CD8-positive, alpha-beta memory T cell (primary cell): ENCODE results near the gene SAMD11. TPM values are rescaled to one million over a fixed set of nuclear protein-coding genes. Genes with fewer than 3 reads are reported as not detected.
A peak's percentile ranks its signal among the peaks of the same experiment; 100 is the strongest.

ENCODE experiments used
- CTCF ChIA-PET: fragments of 350-600 bp; sonication (Branson Sonifier 250); formaldehyde crosslinking; loops from one replicate; lab custom pipeline; 2021; ENCODE audit warnings: antibody characterized with exemption; lab: Charles Lee
- POLR2A ChIA-PET: fragments of 350-600 bp; sonication (Branson Sonifier 250); formaldehyde crosslinking; loops from one replicate; lab custom pipeline; 2021; ENCODE audit warnings: antibody characterized with exemption; lab: Charles Lee
- DNase-seq, 5 donors: peaks; one replicate each; pipeline versions ENCODE4 v3.0.0 to v3.0.0-alpha.2; 2020 to 2022; ENCODE audit warnings: mixed read lengths in 1 of 5
- H3K27ac ChIP-seq: one replicate; pipeline ENCODE4 v1.7.0; 2013; ENCODE audit warnings: low read depth, mild to moderate bottlenecking, low read length, moderate library complexity
- H3K27me3 ChIP-seq: 2 replicates; pipeline ENCODE4 v1.7.0; 2013; ENCODE audit warnings: low read length, mild to moderate bottlenecking; ENCODE audit not compliant: insufficient read depth, poor library complexity, severe bottlenecking
- H3K36me3 ChIP-seq: 2 replicates; pipeline ENCODE4 v1.7.0; 2013; ENCODE audit warnings: mild to moderate bottlenecking, low read length, moderate library complexity; ENCODE audit not compliant: insufficient read depth
- H3K4me1 ChIP-seq: 2 replicates; pipeline ENCODE4 v1.7.0; 2013; ENCODE audit warnings: mild to moderate bottlenecking, low read length, moderate library complexity; ENCODE audit not compliant: insufficient read depth
- H3K4me3 ChIP-seq: 2 replicates; pipeline ENCODE4 v1.7.0; 2013; ENCODE audit warnings: mild to moderate bottlenecking, low read length
- H3K9me3 ChIP-seq: 2 replicates; pipeline ENCODE4 v1.7.0; 2013; ENCODE audit warnings: mild to moderate bottlenecking, low read length
- H3K27ac Mint-ChIP-seq, 8 donors: one replicate each; pipeline ENCODE4 v1.8.0; 2020 to 2021; ENCODE audit warnings: mixed read lengths in 8 of 8, mild to moderate bottlenecking in 6 of 8, inconsistent platforms in 3 of 8, moderate library complexity in 3 of 8
- H3K27me3 Mint-ChIP-seq, 2 donors: one replicate each; pipeline ENCODE4 v1.8.0; 2020 to 2021; ENCODE audit warnings: mixed read lengths in 2 of 2, mild to moderate bottlenecking in 1 of 2, moderate library complexity in 1 of 2
- H3K36me3 Mint-ChIP-seq, 3 donors: one replicate each; pipeline ENCODE4 v1.8.0; 2020 to 2021; ENCODE audit warnings: mixed read lengths in 3 of 3, inconsistent platforms in 1 of 3, mild to moderate bottlenecking in 1 of 3
- H3K4me1 Mint-ChIP-seq, 3 donors: one replicate each; pipeline ENCODE4 v1.8.0; 2020 to 2021; ENCODE audit warnings: mixed read lengths in 3 of 3, inconsistent platforms in 1 of 3, mild to moderate bottlenecking in 1 of 3
- H3K4me3 Mint-ChIP-seq, 7 donors: one replicate each; pipeline ENCODE4 v1.8.0; 2020 to 2021; ENCODE audit warnings: mixed read lengths in 7 of 7, mild to moderate bottlenecking in 6 of 7, moderate library complexity in 4 of 7, inconsistent platforms in 2 of 7
- H3K9me3 Mint-ChIP-seq, 5 donors: one replicate each; pipeline ENCODE4 v1.8.0; 2020 to 2022; ENCODE audit warnings: mixed read lengths in 5 of 5, mild to moderate bottlenecking in 3 of 5, moderate library complexity in 2 of 5, inconsistent platforms in 1 of 5
- polyA plus RNA-seq: library from polyadenylated mRNA; unstranded; fragments of 300-500 nt; fragmentation: Illumina TruSeq; gene quantifications from one replicate; pipeline ENCODE4 v1.2.3, GENCODE V29; 2021
- total RNA-seq, 2 experiments: library from RNA; stranded (reverse); gene quantifications; one replicate each; pipeline ENCODE4 v1.2.3, GENCODE V29; 2021

SAMD11 gene
- total and polyA plus RNA-seq, 3 experiments from 2014 or later: 0.20 TPM; not detected in 2

DNA sequence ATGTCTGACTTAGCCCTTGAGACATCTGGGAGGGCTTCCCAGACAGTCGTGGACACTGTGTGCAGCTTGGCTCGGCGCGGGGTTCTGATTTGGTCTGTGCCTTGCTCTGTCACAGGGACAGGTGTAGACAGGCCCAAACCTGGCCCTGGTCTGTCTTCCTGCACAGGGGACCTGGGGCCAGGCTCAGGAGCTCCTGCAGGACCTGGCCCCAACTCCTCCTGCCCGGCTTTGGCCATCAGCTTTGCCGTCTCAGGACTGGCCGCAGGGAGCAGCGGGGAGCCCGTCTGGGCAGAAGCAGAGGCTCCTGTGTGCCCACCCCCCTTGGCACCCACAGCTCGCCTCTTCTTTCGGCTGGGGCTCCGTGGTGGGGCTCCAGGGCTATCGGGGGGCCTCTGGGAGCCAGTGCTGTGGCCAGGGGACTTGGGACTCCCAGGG is 56.4 kb downstream of the SAMD11 start:
- Histone ChIP-seq H3K27me3 (peaks cover 3% of the 10 kb centered on the region), H3K4me1 (peaks cover 4% of the 10 kb centered on the region), H3K9me3 (no peaks in the 10 kb centered on the region), H3K27ac (no peak overlapping the region), H3K36me3 (no peaks in the 10 kb centered on the region), H3K4me3 (no peak overlapping the region)
- ChIA-PET CTCF (interaction anchor here (1.5 to 6.8 kb wide), 2 partner anchors 76 to 84 kb away, joined by 3 to 63 read pairs; no protein-coding TSS in a partner anchor), POLR2A (no interaction called here)
- Mint-ChIP-seq H3K9me3 (no peaks in the 10 kb centered on the region), H3K4me3 (no peak overlapping the region), H3K27ac (no peak overlapping the region), H3K4me1 (peaks cover 0 to 10% (median 6%) of the 10 kb centered on the region in 3 donors), H3K27me3 (peaks cover 16 to 35% of the 10 kb centered on the region in 2 donors), H3K36me3 (no peaks in the 10 kb centered on the region)
- DNase-seq: peak in 1 of 5 donors; percentile 41

DNA sequence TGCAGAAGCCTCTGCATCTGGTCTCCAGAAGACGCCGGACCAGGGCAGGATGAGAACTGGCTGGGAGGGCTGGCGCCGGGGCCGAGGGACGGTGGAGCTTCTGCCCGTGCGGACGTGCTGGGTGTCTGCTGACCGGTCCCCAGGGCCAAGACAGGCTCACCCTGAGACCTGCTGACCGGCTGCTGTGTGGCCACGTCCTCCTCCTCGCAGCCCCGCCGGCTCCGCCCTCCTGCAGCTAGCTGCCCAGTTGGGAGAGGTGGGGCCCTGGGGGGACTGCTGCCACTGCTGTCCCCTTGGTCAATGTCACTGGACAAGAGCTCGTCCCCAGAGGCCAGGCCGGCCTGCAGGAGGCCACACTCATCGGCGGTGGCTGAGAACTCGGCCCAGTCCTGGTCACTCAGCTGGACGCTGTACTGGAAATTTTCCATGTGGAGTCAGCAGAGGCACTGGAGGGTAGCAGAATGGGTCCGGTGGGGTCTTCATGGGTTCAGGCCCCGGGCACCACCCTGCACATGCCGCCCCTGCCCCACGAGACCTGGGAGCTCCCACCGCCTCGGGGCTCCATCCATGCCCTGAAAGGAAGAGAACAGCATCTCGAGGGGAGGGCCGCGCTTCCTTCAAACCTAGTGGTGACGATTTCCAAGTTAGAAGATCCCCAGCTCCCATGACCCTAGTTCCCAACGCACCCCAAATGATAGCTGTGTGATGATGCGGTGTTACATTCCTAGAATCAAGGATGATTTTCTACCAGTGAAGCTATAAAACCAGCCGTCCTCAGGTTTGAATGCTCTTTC is 57.1 kb downstream of the SAMD11 start:
- no peak overlapping the region for H3K4me3 Mint-ChIP-seq
- Histone ChIP-seq H3K9me3 (no peaks in the 10 kb centered on the region), H3K4me3 (no peak overlapping the region), H3K27ac (no peak overlapping the region), H3K4me1 (peaks cover 2% of the 10 kb centered on the region), H3K27me3 (peaks cover 3% of the 10 kb centered on the region), H3K36me3 (no peaks in the 10 kb centered on the region)
- peak in 1 of 5 donors; percentile 41 for DNase-seq
- H3K36me3 Mint-ChIP-seq: no peaks in the 10 kb centered on the region
- CTCF ChIA-PET: interaction anchor here (1.0 to 6.8 kb wide), 4 partner anchors 12 to 112 kb away, joined by 3 to 63 read pairs (median 3); no protein-coding TSS in a partner anchor
- peak overlapping the region in 1 of 8 donors; percentile 68 for H3K27ac Mint-ChIP-seq
- H3K4me1 Mint-ChIP-seq: peaks cover 0 to 7% (median 2%) of the 10 kb centered on the region in 3 donors
- POLR2A ChIA-PET: no interaction called here
- peaks cover 16 to 36% of the 10 kb centered on the region in 2 donors for H3K27me3 Mint-ChIP-seq
- H3K9me3 Mint-ChIP-seq: no peaks in the 10 kb centered on the region

- Mint-ChIP-seq H3K27me3 (peaks cover 16 to 38% of the 10 kb centered on the region in 2 donors), H3K27ac (peak overlapping the region in 1 of 8 donors; percentile 68)
- POLR2A ChIA-PET: no interaction called here
Observed at GRCh38 chr1:981491-981954, 57.8 kb downstream of the SAMD11 start.

DNA sequence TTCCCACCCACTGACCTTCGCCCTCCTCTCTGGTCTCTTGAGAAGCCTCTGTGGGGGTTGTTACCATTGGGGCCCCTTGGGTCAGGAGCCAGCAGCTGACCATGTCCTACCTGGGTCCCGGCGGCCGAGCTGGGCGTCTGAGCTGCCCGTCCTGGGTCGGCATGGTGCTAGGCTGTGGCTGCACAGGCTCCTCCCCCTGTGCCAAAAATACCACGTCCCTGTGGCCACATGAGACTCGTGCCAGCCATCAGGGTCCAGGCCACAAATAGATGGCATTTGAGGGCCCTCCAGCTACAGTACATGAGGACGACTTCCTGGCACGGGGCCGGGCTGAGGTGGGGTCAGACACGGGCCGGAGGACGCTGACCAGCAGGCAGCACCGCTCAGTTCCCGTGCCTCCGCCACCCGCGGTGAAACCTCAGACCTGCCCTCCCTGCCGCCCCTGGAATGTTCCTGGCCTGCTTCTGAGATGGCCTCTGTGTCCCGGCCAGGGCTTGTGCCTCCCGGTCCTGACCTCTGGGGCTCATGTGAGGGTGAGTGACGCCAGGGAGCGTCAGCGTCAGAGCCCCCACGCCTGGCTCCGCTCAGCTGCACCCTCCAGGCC is 58.3 kb downstream of the SAMD11 start, which contains the start of gene PERM1:
PERM1 (minus strand) TSS at position 139 of the 604 bp plus-strand sequence. CDS start 1,064 bp downstream, outside the sequence.
- peaks cover 16 to 39% of the 10 kb centered on the region in 2 donors for H3K27me3 Mint-ChIP-seq
- H3K36me3 ChIP-seq: no peaks in the 10 kb centered on the region
- no peaks in the 10 kb centered on the region for H3K9me3 Mint-ChIP-seq
- peaks cover 3% of the 10 kb centered on the region for H3K27me3 ChIP-seq
- H3K4me1 ChIP-seq: no peaks in the 10 kb centered on the region
- H3K4me3 ChIP-seq: no peak within 1 kb of the TSS
- peak within 1 kb of the TSS in 1 of 8 donors; percentile 78 for H3K27ac Mint-ChIP-seq
- H3K9me3 ChIP-seq: no peaks in the 10 kb centered on the region
- ChIA-PET CTCF (interaction anchor here (0.9 to 6.8 kb wide), 6 partner anchors 10 to 139 kb away, joined by 3 to 63 read pairs (median 4); no protein-coding TSS in a partner anchor), POLR2A (no interaction called here)
- H3K27ac ChIP-seq: no peak within 1 kb of the TSS
- no peaks in the 10 kb centered on the region for H3K36me3 Mint-ChIP-seq
- no peak within 1 kb of the TSS for H3K4me3 Mint-ChIP-seq
- DNase-seq: peak in 1 of 5 donors; percentile 38
- H3K4me1 Mint-ChIP-seq: peaks cover 0 to 3% (median 0%) of the 10 kb centered on the region in 3 donors

More at GRCh38 chr1:981491-981954, 57.8 kb downstream of the SAMD11 start:
- H3K4me3 ChIP-seq: no peak overlapping the region
- H3K9me3 ChIP-seq: no peaks in the 10 kb centered on the region
- Mint-ChIP-seq H3K36me3 (no peaks in the 10 kb centered on the region), H3K4me3 (no peak overlapping the region), H3K4me1 (peaks cover 0 to 3% (median 0%) of the 10 kb centered on the region in 3 donors), H3K9me3 (no peaks in the 10 kb centered on the region)
- peak in 1 of 5 donors; percentile 36 for DNase-seq
- H3K27me3 ChIP-seq: peaks cover 3% of the 10 kb centered on the region
- CTCF ChIA-PET: interaction anchor here (0.9 to 6.8 kb wide), 4 partner anchors 11 to 112 kb away, joined by 3 to 63 read pairs (median 3); no protein-coding TSS in a partner anchor
- H3K4me1 ChIP-seq: no peaks in the 10 kb centered on the region
- H3K36me3 ChIP-seq: no peaks in the 10 kb centered on the region
- H3K27ac ChIP-seq: no peak overlapping the region

DNA sequence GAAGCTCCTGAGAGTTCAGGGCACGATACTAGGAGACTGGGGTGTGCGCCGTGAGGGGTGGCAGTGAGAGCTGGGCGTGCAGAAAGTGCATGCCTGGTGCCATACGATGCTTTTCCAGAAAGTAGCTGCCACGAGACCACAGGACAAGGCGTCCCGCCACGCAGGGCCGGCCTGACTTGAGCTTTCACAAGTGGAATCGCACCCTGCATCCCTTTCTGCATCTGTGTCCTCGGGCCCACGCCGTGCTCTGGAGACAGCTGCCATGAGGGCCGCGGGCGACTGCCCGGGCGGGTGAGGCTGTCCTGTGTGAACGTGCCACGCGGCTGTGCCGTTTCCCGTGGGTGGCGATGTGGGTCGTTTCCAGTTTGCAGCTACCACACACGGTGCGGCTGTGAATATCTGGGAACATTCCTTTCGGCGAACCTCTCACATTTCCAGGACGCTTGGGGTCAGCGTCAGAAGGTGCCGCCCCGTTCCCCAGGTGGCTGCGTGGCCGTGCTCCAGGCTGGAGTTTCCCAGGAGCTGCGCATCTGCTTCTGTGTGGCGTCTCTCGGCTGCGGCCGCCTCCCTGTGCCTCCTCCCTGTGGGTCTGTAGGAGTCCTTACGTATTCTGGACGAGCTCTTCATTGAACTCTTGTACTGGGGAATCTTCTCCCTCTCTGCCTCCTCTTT is 59.2 kb downstream of the SAMD11 start:
- H3K27ac Mint-ChIP-seq: no peak overlapping the region
- no peak overlapping the region for H3K4me3 ChIP-seq
- no peaks in the 10 kb centered on the region for H3K9me3 Mint-ChIP-seq
- DNase-seq: peak in 1 of 5 donors; percentile 42
- H3K4me3 Mint-ChIP-seq: no peak overlapping the region
- H3K27me3 Mint-ChIP-seq: peaks cover 20 to 40% of the 10 kb centered on the region in 2 donors
- peaks cover 3% of the 10 kb centered on the region for H3K27me3 ChIP-seq
- no peak overlapping the region for H3K27ac ChIP-seq
- no peaks in the 10 kb centered on the region for H3K36me3 Mint-ChIP-seq
- H3K4me1 Mint-ChIP-seq: peaks cover 0 to 3% (median 0%) of the 10 kb centered on the region in 3 donors
- H3K9me3 ChIP-seq: no peaks in the 10 kb centered on the region
- H3K36me3 ChIP-seq: no peaks in the 10 kb centered on the region
- ChIA-PET POLR2A (no interaction called here), CTCF (interaction anchor here (1.0 to 6.8 kb wide), 8 partner anchors 9 to 138 kb away, joined by 3 to 63 read pairs (median 7); no protein-coding TSS in a partner anchor)
- no peaks in the 10 kb centered on the region for H3K4me1 ChIP-seq

- H3K27me3 Mint-ChIP-seq: peaks cover 22 to 43% of the 10 kb centered on the region in 2 donors
- no peaks in the 10 kb centered on the region for H3K4me1 Mint-ChIP-seq
- peak; percentile 47 to 75 (median 53) for DNase-seq
- H3K36me3 Mint-ChIP-seq: no peaks in the 10 kb centered on the region
- Histone ChIP-seq H3K4me3 (no peak overlapping the region), H3K36me3 (no peaks in the 10 kb centered on the region), H3K27ac (no peak overlapping the region), H3K27me3 (peaks cover 3% of the 10 kb centered on the region), H3K4me1 (no peaks in the 10 kb centered on the region), H3K9me3 (no peaks in the 10 kb centered on the region)
- ChIA-PET CTCF (interaction anchor here (0.7 to 6.8 kb wide), 14 partner anchors 8 to 388 kb away, joined by 3 to 63 read pairs (median 5); partner anchors contain the start of gene ISG15), POLR2A (interaction anchor here (0.6 kb wide), 1 partner anchor 20 kb away, joined by 3 read pairs; no protein-coding TSS in a partner anchor)
- H3K4me3 Mint-ChIP-seq: no peak overlapping the region
- H3K9me3 Mint-ChIP-seq: no peaks in the 10 kb centered on the region
- H3K27ac Mint-ChIP-seq: no peak overlapping the region
Observed at GRCh38 chr1:983798-984475, 60.2 kb downstream of the SAMD11 start.

DNA sequence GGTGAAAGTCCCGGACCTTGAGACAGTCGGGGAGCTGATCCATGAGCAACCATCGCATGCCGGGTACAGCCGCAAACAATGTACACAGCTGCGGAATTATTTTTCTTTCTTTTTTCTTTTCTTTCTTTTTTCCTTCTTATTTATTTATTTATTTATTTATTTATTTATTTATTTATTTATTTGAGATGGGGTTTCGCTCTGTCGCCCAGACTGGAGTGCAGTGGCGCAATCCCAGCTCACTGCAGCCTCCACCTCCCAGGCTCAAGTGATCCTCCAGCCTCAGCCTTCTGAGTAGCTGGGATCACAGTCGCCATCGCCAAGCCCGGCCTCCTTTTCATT is 60.7 kb downstream of the SAMD11 start:
- DNase-seq: no peak
- no peak overlapping the region for H3K4me3 ChIP-seq
- POLR2A ChIA-PET: interaction anchor here (0.6 kb wide), 1 partner anchor 20 kb away, joined by 3 read pairs; no protein-coding TSS in a partner anchor
- Mint-ChIP-seq H3K9me3 (no peaks in the 10 kb centered on the region), H3K36me3 (no peaks in the 10 kb centered on the region), H3K4me3 (no peak overlapping the region), H3K27me3 (peaks cover 27 to 44% of the 10 kb centered on the region in 2 donors), H3K27ac (no peak overlapping the region), H3K4me1 (no peaks in the 10 kb centered on the region)
- CTCF ChIA-PET: interaction anchor here (0.7 to 6.8 kb wide), 11 partner anchors 11 to 388 kb away, joined by 3 to 63 read pairs (median 5); partner anchors contain the start of gene ISG15
- no peaks in the 10 kb centered on the region for H3K4me1 ChIP-seq
- no peaks in the 10 kb centered on the region for H3K9me3 ChIP-seq
- peaks cover 3% of the 10 kb centered on the region for H3K27me3 ChIP-seq
- no peaks in the 10 kb centered on the region for H3K36me3 ChIP-seq
- H3K27ac ChIP-seq: no peak overlapping the region
